Measurements from ENCODE around the gene CDH13.

CDH13 gene

DNA sequence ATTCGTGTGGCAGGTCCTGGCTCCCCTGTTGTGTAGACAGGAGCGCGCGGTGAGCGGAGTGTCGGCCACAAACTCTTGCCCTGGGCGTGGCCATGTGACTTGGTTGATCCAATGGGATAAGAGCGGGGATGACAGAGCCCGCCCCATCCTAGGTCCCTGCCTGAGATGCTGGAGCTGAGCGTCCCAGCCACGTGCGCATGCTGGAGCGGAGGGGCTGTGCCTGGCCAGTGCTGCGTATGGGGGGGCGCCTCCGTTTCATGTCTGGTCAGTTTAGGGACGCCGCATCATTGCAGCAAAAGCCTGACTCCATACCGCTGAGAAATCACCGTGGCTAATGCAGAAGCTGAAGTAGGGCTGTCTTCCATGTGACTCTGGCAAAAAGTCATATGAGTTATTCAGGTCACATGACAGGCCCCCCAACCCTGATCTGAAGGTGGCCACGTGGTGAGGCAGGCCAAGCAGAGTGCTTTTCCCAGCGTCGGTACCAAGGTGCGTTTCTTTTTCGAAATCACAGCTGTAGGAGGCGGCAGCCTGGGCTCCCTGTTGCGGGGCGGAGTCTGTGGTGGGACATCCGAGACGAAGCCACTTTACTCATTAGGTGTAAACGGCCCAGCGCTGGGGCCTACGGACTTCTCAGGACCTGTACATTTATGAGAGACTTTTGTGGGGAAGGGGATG, 1203.5 kb downstream of the CDH13 start:
- Histone ChIP-seq H3K79me2 (ENCODE audit: low read length) (no peaks in the 10 kb centered on the region), H3K27me3 (ENCODE audit: low read depth, low read length) (peaks cover 13% of the 10 kb centered on the region), H2AFZ (ENCODE audit: low read depth, low read length) (no peak overlapping the region), H3K9ac (ENCODE audit: low read length) (no peak overlapping the region), H3K36me3 (replicated peaks; ENCODE audit: low read depth, low read length) (no peaks in the 10 kb centered on the region), H3K4me2 (ENCODE audit: low read length) (no peak overlapping the region), H3K27ac (ENCODE audit: low read length) (no peak overlapping the region), H3K4me1 (ENCODE audit: low read length) (peaks cover 11% of the 10 kb centered on the region), H4K20me1 (ENCODE audit: insufficient read depth, low read length) (no peaks in the 10 kb centered on the region), H3K4me3 (ENCODE audit: low read length) (no peak overlapping the region), H3K9me3 (ENCODE audit: insufficient read depth, low read length) (no peaks in the 10 kb centered on the region)
- no peak for TF ChIP-seq EZH2phosphoT487 (IDR thresholded peaks at IDR 0.05; ENCODE audit: low read depth)
- TF ChIP-seq CTCF (IDR thresholded peaks at IDR 0.05; ENCODE audit: low read depth, low read length), result no peak

DNA sequence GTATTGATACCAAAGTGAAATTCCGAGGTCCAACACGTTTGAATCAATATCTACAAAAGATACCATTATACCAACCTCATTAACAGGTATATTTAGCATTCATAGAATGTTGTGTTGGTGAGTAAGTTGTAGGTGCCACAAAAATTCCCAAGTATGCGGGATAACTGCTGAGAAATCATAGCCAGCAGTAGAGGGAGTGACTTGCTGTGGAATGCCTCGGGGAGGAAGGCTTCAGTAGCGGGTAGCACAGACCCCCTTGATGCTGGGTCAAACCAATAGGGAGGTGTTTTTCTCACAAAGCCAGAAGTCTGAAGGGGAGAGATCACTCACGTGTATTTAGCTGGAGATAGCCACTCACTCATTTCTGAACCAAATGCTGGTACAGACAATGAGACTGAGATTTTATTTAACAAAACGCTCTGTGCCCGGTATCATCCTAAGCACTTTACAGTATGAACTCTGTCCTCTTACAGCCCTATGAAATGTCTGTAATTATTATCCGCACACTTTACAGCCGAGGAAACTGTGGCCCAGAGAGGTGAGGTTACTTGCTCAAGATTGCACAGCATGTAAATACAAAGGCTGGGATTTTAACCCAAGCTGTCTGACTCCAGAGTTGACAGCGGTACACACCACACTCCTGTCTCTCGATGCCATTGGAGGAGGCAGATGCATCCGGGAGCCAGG, 1204.1 kb downstream of the CDH13 start:
- Histone ChIP-seq H3K79me2 (ENCODE audit: low read length) (no peaks in the 10 kb centered on the region), H3K27ac (ENCODE audit: low read length) (no peak overlapping the region)

GRCh38 chr16:83831456-83831987, 1204.8 kb downstream of the CDH13 start:
- TF ChIP-seq CTCF (IDR thresholded peaks at IDR 0.05; ENCODE audit: low read depth, low read length) (no peak), EZH2phosphoT487 (IDR thresholded peaks at IDR 0.05; ENCODE audit: low read depth) (no peak)
- no peak overlapping the region for H3K4me2 ChIP-seq (ENCODE audit: low read length)
- H2AFZ ChIP-seq (ENCODE audit: low read depth, low read length), result no peak overlapping the region
- no peaks in the 10 kb centered on the region for H3K36me3 ChIP-seq (replicated peaks; ENCODE audit: low read depth, low read length)
- H3K9me3 ChIP-seq (ENCODE audit: insufficient read depth, low read length), result no peaks in the 10 kb centered on the region
- H3K4me3 ChIP-seq (ENCODE audit: low read length), result no peak overlapping the region
- no peak overlapping the region for H3K9ac ChIP-seq (ENCODE audit: low read length)
- H3K4me1 ChIP-seq (ENCODE audit: low read length), result peaks cover 7% of the 10 kb centered on the region
- no peak overlapping the region for H3K27ac ChIP-seq (ENCODE audit: low read length)
- no peaks in the 10 kb centered on the region for H4K20me1 ChIP-seq (ENCODE audit: insufficient read depth, low read length)
- H3K79me2 ChIP-seq (ENCODE audit: low read length), result no peaks in the 10 kb centered on the region
- peaks cover 17% of the 10 kb centered on the region for H3K27me3 ChIP-seq (ENCODE audit: low read depth, low read length)

More for the DNA sequence above, 1204.1 kb downstream of the CDH13 start:
- no peak for TF ChIP-seq CTCF (IDR thresholded peaks at IDR 0.05; ENCODE audit: low read depth, low read length)
- no peak for TF ChIP-seq EZH2phosphoT487 (IDR thresholded peaks at IDR 0.05; ENCODE audit: low read depth)
- H3K4me1 ChIP-seq (ENCODE audit: low read length), result peaks cover 10% of the 10 kb centered on the region
- peaks cover 13% of the 10 kb centered on the region for H3K27me3 ChIP-seq (ENCODE audit: low read depth, low read length)
- no peak overlapping the region for H3K4me2 ChIP-seq (ENCODE audit: low read length)
- H3K9me3 ChIP-seq (ENCODE audit: insufficient read depth, low read length), result no peaks in the 10 kb centered on the region
- no peak overlapping the region for H3K4me3 ChIP-seq (ENCODE audit: low read length)
- no peak overlapping the region for H3K9ac ChIP-seq (ENCODE audit: low read length)
- no peak overlapping the region for H2AFZ ChIP-seq (ENCODE audit: low read depth, low read length)
- H3K36me3 ChIP-seq (replicated peaks; ENCODE audit: low read depth, low read length), result no peaks in the 10 kb centered on the region
- H4K20me1 ChIP-seq (ENCODE audit: insufficient read depth, low read length), result no peaks in the 10 kb centered on the region

- Histone ChIP-seq H3K79me2 (ENCODE audit: low read length) (no peaks in the 10 kb centered on the region), H3K9ac (ENCODE audit: low read length) (no peak overlapping the region), H3K9me3 (ENCODE audit: insufficient read depth, low read length) (no peaks in the 10 kb centered on the region), H3K4me1 (ENCODE audit: low read length) (0 out of 2 replicates have a peak, but pooled peaks cover 4% of the 10 kb centered on the region), H3K27me3 (ENCODE audit: low read depth, low read length) (peaks cover 33% of the 10 kb centered on the region), H3K4me3 (ENCODE audit: low read length) (no peak overlapping the region), H3K36me3 (replicated peaks; ENCODE audit: low read depth, low read length) (no peaks in the 10 kb centered on the region), H3K27ac (ENCODE audit: low read length) (no peak overlapping the region), H3K4me2 (ENCODE audit: low read length) (no peak overlapping the region), H2AFZ (ENCODE audit: low read depth, low read length) (no peak overlapping the region), H4K20me1 (ENCODE audit: insufficient read depth, low read length) (no peaks in the 10 kb centered on the region)
- no peak for TF ChIP-seq CTCF (IDR thresholded peaks at IDR 0.05; ENCODE audit: low read depth, low read length)
- no peak for TF ChIP-seq EZH2phosphoT487 (IDR thresholded peaks at IDR 0.05; ENCODE audit: low read depth)
Observed at GRCh38 chr16:83833921-83834320, 1207.2 kb downstream of the CDH13 start.

All from OCI-LY3 (cell line).